ENCODE results near the gene EDC4.

DNA sequence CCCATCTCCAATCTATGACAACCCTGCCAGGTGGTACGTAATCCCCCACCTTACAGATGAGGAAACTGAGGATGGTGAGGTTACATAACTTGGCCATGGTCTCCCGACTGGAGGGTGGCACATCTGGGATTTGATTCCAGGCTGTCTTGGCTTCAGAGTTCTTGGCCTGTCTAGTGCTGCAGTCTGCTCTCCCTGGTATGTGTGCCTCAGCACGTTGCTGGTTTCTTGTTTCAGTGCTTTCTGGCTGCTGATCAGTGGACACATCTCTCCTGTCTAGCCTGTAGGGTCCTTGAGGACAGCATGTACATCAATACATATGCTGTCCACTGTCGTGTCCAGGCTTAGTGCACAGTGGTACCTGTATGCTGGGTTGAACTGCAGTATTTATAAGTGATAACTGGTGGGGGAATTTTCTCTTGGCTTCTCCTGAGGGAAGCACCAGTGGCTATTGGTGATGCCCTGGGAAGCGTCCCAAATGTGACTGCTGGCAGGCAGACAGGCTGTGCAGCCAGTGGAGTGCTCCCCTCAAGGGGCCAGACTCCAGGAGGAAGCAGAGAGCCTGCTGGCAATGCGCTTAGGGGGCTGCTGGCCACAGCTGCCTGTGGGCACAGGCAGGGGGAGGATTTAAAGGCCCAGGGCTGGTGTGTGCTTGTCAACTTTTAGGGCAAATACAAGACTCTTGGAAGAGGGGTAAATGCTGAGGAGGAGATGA lies 44.4 kb downstream of the EDC4 start:
- TF ChIP-seq POLR2AphosphoS5 (IDR thresholded peaks at IDR 0.05; ENCODE audit: low read depth, low read length) (no peak), SIN3A (IDR thresholded peaks at IDR 0.05; ENCODE audit: borderline replicate concordance, insufficient read depth, low read length) (no peak), TAF1 (IDR thresholded peaks at IDR 0.05; ENCODE audit: borderline replicate concordance, insufficient read depth, low read length) (no peak), FOXP2 (optimal IDR thresholded peaks at IDR 0.05; ENCODE audit: borderline replicate concordance, extremely low read depth, extremely low read length, insufficient read depth) (no peak)
- TF ChIP-seq, protein P1, sequence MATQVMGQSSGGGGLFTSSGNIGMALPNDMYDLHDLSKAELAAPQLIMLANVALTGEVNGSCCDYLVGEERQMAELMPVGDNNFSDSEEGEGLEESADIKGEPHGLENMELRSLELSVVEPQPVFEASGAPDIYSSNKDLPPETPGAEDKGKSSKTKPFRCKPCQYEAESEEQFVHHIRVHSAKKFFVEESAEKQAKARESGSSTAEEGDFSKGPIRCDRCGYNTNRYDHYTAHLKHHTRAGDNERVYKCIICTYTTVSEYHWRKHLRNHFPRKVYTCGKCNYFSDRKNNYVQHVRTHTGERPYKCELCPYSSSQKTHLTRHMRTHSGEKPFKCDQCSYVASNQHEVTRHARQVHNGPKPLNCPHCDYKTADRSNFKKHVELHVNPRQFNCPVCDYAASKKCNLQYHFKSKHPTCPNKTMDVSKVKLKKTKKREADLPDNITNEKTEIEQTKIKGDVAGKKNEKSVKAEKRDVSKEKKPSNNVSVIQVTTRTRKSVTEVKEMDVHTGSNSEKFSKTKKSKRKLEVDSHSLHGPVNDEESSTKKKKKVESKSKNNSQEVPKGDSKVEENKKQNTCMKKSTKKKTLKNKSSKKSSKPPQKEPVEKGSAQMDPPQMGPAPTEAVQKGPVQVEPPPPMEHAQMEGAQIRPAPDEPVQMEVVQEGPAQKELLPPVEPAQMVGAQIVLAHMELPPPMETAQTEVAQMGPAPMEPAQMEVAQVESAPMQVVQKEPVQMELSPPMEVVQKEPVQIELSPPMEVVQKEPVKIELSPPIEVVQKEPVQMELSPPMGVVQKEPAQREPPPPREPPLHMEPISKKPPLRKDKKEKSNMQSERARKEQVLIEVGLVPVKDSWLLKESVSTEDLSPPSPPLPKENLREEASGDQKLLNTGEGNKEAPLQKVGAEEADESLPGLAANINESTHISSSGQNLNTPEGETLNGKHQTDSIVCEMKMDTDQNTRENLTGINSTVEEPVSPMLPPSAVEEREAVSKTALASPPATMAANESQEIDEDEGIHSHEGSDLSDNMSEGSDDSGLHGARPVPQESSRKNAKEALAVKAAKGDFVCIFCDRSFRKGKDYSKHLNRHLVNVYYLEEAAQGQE (IDR thresholded peaks at IDR 0.05; ENCODE audit: insufficient read depth in 1 of 2, low read depth in 2 of 2, low read length in 2 of 2), result no peak
